Fibroblast of lung (primary cell): Measurements from ENCODE around the gene P2RY6. TPM values are rescaled to one million over a fixed set of nuclear protein-coding genes. Genes with fewer than 3 reads are reported as not detected.
A peak's percentile ranks its signal among the peaks of the same experiment; 100 is the strongest.

ENCODE experiments used
- DNase-seq, 2 donors: peaks; one replicate each; pipeline versions ENCODE4 v3.0.0 to v3.0.0-alpha.2; 2010; ENCODE audit warnings: low read depth in 2 of 2
- H2AFZ ChIP-seq: 2 replicates; pipeline ENCODE4 v1.5.1; 2012; ENCODE audit warnings: low read length, control low read depth, inconsistent platforms
- H3K27ac ChIP-seq: 2 replicates; pipeline ENCODE4 v1.5.1; 2011; ENCODE audit warnings: low read length, control low read depth; ENCODE audit not compliant: insufficient read depth
- H3K27me3 ChIP-seq: 2 replicates; pipeline ENCODE4 v1.5.1; 2011; ENCODE audit warnings: mild to moderate bottlenecking, low read length; ENCODE audit not compliant: control insufficient read depth, insufficient read depth
- H3K36me3 ChIP-seq: 2 replicates; pipeline ENCODE4 v1.5.1; 2011; ENCODE audit warnings: low read length; ENCODE audit not compliant: control insufficient read depth, insufficient read depth
- H3K4me1 ChIP-seq: 2 replicates; pipeline ENCODE4 v1.5.1; 2011; ENCODE audit warnings: low read length; ENCODE audit not compliant: control insufficient read depth, insufficient read depth; ENCODE audit errors: extremely low read depth
- H3K4me2 ChIP-seq: 2 replicates; pipeline ENCODE4 v1.5.1; 2011; ENCODE audit warnings: low read length, control low read depth; ENCODE audit not compliant: insufficient read depth; ENCODE audit errors: extremely low read depth
- H3K4me3 ChIP-seq, 4 experiments: fragments of 200-600 bp in 1 of 4; sonication (generic) in 1 of 4; replicated peaks in 1 of 4; 2 replicates each; pipeline ENCODE4 v1.5.1; 2011 to 2016; ENCODE audit warnings: low read length in 4 of 4, low read depth in 3 of 4, mild to moderate bottlenecking in 3 of 4, control low read depth in 2 of 4, inconsistent platforms in 1 of 4, mixed read lengths in 1 of 4; ENCODE audit not compliant: insufficient read depth in 1 of 4; ENCODE audit errors: control extremely low read depth in 1 of 4
- H3K79me2 ChIP-seq: 2 replicates; pipeline ENCODE4 v1.5.1; 2012; ENCODE audit warnings: mild to moderate bottlenecking, low read length, inconsistent platforms; ENCODE audit not compliant: control insufficient read depth, insufficient read depth
- H3K9ac ChIP-seq: 2 replicates; pipeline ENCODE4 v1.5.1; 2011; ENCODE audit warnings: mild to moderate bottlenecking, low read length, control low read depth; ENCODE audit not compliant: insufficient read depth
- H3K9me3 ChIP-seq: 2 replicates; pipeline ENCODE4 v1.5.1; 2012; ENCODE audit warnings: low read depth, low read length; ENCODE audit not compliant: control insufficient read depth, insufficient read depth
- H4K20me1 ChIP-seq: 2 replicates; pipeline ENCODE4 v1.5.1; 2011; ENCODE audit warnings: low read length; ENCODE audit not compliant: control insufficient read depth, insufficient read depth; ENCODE audit errors: extremely low read depth
- EZH2 ChIP-seq: IDR thresholded peaks from 2 replicates; pipeline ENCODE4 v1.5.1; 2012; ENCODE audit warnings: low read length, control low read depth, mild to moderate bottlenecking; ENCODE audit errors: missing control alignments
- polyA plus RNA-seq, 2 donors: library from polyadenylated mRNA; depleted of rRNA in 1 of 2; stranded (reverse) in 1 of 2; unstranded in 1 of 2; fragments of >200 nt; gene quantifications; 2 replicates each; pipeline ENCODE4 v1.2.1, GENCODE V29; 2011 to 2012; ENCODE audit warnings: missing spikeins in 1 of 2
- total RNA-seq: library from RNA; depleted of rRNA; stranded (reverse); fragments of >200 nt; gene quantifications from 2 replicates; pipeline ENCODE4 v1.2.1, GENCODE V29; 2014
- TF ChIP-seq, protein P1 (sequence below), 2 donors: IDR thresholded peaks in 1 of 2; conservative IDR thresholded peaks in 1 of 2; 1 replicate in 1 of 2; 2 replicates in 1 of 2; pipeline ENCODE4 v1.5.1; 2011 to 2012; ENCODE audit warnings: low read length in 2 of 2, control low read depth in 1 of 2, inconsistent platforms in 1 of 2, low read depth in 1 of 2, mild to moderate bottlenecking in 1 of 2

P2RY6 gene
- total and polyA plus RNA-seq, 2 donors (not counting 1 experiment from before 2014, with no cell fraction given): 0.12 to 0.33 TPM

DNA sequence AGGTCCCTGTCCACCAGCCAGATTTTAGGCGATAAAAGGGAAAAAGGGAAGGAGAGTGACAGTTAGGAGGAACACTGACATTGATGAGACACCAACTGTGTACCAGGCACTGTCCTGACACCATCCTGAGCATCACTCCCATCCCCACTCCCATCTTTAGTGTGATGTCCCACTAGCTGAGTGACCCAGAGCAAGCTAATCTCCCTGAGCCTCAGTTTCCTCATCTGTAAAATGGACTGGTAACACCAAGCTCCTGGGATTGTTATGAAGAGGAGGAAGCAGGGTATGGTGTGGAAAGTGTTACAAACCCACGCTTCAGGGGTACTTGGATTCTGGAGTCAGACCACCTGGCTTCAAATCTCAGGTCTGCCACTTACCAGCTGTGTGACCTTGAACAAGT is 8.5 kb upstream of the P2RY6 start:
- DNase-seq: no peak
- no peaks in the 10 kb centered on the region for H4K20me1 ChIP-seq
- no peak overlapping the region for H3K27ac ChIP-seq
- no peaks in the 10 kb centered on the region for H3K36me3 ChIP-seq
- peaks cover 16% of the 10 kb centered on the region for H3K27me3 ChIP-seq
- no peak overlapping the region for H3K9ac ChIP-seq
- no peak overlapping the region for H2AFZ ChIP-seq
- no peak overlapping the region for H3K4me3 ChIP-seq
- TF ChIP-seq EZH2: no peak
- TF ChIP-seq, protein P1, sequence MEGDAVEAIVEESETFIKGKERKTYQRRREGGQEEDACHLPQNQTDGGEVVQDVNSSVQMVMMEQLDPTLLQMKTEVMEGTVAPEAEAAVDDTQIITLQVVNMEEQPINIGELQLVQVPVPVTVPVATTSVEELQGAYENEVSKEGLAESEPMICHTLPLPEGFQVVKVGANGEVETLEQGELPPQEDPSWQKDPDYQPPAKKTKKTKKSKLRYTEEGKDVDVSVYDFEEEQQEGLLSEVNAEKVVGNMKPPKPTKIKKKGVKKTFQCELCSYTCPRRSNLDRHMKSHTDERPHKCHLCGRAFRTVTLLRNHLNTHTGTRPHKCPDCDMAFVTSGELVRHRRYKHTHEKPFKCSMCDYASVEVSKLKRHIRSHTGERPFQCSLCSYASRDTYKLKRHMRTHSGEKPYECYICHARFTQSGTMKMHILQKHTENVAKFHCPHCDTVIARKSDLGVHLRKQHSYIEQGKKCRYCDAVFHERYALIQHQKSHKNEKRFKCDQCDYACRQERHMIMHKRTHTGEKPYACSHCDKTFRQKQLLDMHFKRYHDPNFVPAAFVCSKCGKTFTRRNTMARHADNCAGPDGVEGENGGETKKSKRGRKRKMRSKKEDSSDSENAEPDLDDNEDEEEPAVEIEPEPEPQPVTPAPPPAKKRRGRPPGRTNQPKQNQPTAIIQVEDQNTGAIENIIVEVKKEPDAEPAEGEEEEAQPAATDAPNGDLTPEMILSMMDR (conservative IDR thresholded peaks at IDR 0.05 in 1 of 2, IDR thresholded peaks at IDR 0.05 in 1 of 2; ENCODE audit: low read depth in 1 of 2, low read length in 2 of 2): no peak
- no peak overlapping the region for H3K4me2 ChIP-seq
- no peaks in the 10 kb centered on the region for H3K79me2 ChIP-seq
- H3K4me1 ChIP-seq: no peaks in the 10 kb centered on the region
- H3K9me3 ChIP-seq: no peaks in the 10 kb centered on the region

DNA sequence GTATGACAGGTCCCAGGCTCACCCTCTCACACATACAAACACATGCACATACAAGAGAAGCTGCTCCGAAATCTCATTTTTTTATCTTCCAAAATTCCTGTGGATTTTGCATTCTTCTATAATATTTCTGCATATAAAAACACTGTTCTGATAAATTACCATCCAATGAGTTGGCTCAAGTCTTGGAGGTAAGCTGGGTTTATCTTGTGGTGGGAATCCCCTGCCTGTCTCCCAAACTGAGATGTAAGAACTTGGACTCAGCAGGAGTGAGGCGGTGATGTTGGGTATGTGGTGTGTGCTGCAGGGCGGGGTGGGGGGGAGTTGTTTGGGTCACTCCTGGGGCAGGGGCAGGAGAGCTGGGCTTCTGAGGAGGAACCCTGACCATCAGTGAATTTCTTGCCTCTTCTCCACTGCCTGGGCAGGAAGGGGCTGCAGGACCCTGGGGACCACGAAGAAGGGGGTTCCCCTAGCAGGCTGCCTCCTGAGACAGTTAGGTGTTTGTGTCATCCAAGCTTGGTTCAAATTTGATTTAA is 6.8 kb upstream of the P2RY6 start:
- Histone ChIP-seq H4K20me1 (no peaks in the 10 kb centered on the region), H3K27ac (no peak overlapping the region), H3K4me2 (no peak overlapping the region), H3K9ac (no peak overlapping the region), H3K36me3 (no peaks in the 10 kb centered on the region), H3K9me3 (no peaks in the 10 kb centered on the region), H3K27me3 (peaks cover 16% of the 10 kb centered on the region), H3K4me3 (no peak overlapping the region), H2AFZ (no peak overlapping the region), H3K4me1 (no peaks in the 10 kb centered on the region), H3K79me2 (no peaks in the 10 kb centered on the region)
- peak in 1 of 2 donors; percentile 25 for DNase-seq
- no peak for TF ChIP-seq EZH2
- TF ChIP-seq, protein P1 (conservative IDR thresholded peaks at IDR 0.05 in 1 of 2, IDR thresholded peaks at IDR 0.05 in 1 of 2; ENCODE audit: low read depth in 1 of 2, low read length in 2 of 2): no peak

DNA sequence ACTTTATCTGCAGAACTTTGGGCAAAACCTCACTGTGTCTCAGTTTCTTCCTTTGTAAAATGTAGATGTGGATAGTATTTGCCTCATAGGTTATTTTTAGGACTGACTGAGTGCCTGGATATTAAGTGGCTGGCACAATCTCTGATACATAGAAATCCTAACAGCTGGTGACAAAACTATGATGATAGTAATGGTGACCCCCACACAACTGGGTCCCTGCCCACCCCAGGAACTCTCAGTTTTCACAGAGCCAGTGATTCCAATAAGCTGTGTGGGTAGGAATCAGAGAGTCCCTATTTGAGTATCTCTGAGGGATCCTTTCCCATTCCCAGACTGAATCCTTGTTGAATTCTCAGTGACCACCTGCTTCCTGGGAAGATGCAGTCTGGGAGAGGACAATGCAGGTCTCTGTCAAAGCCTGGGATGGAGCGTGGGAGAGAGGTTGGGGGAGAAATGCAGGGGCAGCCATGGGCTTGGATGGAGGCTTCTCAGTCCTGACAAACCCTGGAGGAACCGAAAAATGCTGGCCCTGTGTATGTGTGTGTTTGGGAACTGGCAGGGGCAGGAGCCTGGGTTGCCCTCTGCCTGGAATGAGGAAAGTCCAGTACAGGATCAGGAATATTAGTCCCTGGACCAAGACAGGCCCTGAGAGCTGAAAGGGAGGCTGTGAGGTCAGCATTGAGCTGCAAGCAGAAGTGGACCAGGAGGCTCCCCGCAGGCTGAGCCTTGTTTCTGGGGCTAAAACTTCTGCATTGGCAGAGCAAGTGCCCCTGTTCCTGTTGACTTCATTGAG is 6.1 kb upstream of the P2RY6 start:
- Histone ChIP-seq H3K27ac (no peak overlapping the region), H3K36me3 (no peaks in the 10 kb centered on the region), H3K9me3 (no peaks in the 10 kb centered on the region), H3K4me2 (no peak overlapping the region), H4K20me1 (no peaks in the 10 kb centered on the region), H3K79me2 (no peaks in the 10 kb centered on the region), H3K27me3 (peaks cover 16% of the 10 kb centered on the region), H2AFZ (no peak overlapping the region), H3K4me3 (no peak overlapping the region), H3K4me1 (no peaks in the 10 kb centered on the region), H3K9ac (no peak overlapping the region)
- DNase-seq: no peak
- TF ChIP-seq EZH2: no peak
- TF ChIP-seq, protein P1 (conservative IDR thresholded peaks at IDR 0.05 in 1 of 2, IDR thresholded peaks at IDR 0.05 in 1 of 2; ENCODE audit: low read depth in 1 of 2, low read length in 2 of 2): no peak
